SU-DHL-6 (cell line): Measurements from ENCODE around the gene PLA2G2C.

ENCODE experiments used
- EZH2phosphoT487 ChIP-seq: fragments of 200-600 bp; sonication (generic), shearing (Covaris generic); conservative IDR thresholded peaks from 2 replicates; pipeline ENCODE4 v1.6.1; 2018; ENCODE audit warnings: mild to moderate bottlenecking, antibody characterized with exemption, low read length, moderate library complexity, mixed read lengths
- TF ChIP-seq, protein P1 (sequence below): fragments of 200-600 bp; sonication (generic); IDR thresholded peaks from one replicate; pipeline ENCODE4 v1.5.1; 2017; ENCODE audit warnings: antibody characterized with exemption, mild to moderate bottlenecking, low read length, moderate library complexity; ENCODE audit not compliant: insufficient read depth, poor library complexity, severe bottlenecking

DNA sequence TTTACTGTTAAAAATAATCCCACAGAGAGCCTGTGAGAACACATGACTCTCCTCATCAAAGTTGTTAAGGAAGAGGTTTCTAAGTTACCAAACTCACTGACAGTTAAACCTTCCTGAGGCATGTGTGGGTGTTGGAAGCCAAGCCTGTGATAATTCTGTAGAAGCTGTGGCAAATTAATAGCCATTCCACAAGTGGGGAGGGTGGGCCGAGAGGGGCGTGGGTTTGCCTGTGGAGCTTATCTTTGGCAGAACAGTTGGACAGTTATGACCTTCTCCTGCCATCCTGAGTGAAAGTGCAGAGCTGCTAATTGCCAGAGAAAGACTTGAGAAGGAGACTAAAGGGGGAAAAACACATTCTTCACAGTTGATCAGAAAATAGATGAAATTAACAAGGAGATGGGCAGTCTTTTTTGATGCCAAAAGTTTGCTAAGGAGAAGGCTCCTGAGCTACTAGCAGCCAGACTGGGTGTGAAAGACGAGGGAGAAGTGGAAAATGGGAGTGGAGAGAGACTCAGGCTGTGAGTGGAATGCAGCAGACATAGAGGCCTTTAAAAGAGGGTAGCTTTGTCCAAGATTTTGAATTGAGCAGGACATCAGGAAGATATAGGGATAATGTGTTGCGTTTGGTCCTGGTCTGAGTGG lies 1.6 kb upstream of the PLA2G2C start:
- TF ChIP-seq EZH2phosphoT487: no peak
- TF ChIP-seq, protein P1, sequence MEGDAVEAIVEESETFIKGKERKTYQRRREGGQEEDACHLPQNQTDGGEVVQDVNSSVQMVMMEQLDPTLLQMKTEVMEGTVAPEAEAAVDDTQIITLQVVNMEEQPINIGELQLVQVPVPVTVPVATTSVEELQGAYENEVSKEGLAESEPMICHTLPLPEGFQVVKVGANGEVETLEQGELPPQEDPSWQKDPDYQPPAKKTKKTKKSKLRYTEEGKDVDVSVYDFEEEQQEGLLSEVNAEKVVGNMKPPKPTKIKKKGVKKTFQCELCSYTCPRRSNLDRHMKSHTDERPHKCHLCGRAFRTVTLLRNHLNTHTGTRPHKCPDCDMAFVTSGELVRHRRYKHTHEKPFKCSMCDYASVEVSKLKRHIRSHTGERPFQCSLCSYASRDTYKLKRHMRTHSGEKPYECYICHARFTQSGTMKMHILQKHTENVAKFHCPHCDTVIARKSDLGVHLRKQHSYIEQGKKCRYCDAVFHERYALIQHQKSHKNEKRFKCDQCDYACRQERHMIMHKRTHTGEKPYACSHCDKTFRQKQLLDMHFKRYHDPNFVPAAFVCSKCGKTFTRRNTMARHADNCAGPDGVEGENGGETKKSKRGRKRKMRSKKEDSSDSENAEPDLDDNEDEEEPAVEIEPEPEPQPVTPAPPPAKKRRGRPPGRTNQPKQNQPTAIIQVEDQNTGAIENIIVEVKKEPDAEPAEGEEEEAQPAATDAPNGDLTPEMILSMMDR: no peak
